ENCODE results near the gene PER1. TPM values are rescaled to one million over a fixed set of nuclear protein-coding genes. Genes with fewer than 3 reads are reported as not detected.
A peak's percentile ranks its signal among the peaks of the same experiment; 100 is the strongest.

Gene PER1
- total and polyA plus RNA-seq, 9 of the 15 experiments (the other 6 are each of a cell fraction or from before 2014, with no cell fraction given): 0.13 to 26.0 (median 3.4) TPM

GRCh38 chr17:8152112-8152775 is at the start of gene PER1 (continued):
- no peak for TF ChIP-seq DIDO1 (tag; IDR thresholded peaks at IDR 0.05; ENCODE audit: low read depth)
- TF ChIP-seq, protein P1, sequence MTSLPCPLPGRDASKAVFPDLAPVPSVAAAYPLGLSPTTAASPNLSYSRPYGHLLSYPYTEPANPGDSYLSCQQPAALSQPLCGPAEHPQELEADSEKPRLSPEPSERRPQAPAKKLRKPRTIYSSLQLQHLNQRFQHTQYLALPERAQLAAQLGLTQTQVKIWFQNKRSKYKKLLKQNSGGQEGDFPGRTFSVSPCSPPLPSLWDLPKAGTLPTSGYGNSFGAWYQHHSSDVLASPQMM (CRISPR knock-in tag; IDR thresholded peaks at IDR 0.05): no peak
- TF ChIP-seq, protein P2, sequence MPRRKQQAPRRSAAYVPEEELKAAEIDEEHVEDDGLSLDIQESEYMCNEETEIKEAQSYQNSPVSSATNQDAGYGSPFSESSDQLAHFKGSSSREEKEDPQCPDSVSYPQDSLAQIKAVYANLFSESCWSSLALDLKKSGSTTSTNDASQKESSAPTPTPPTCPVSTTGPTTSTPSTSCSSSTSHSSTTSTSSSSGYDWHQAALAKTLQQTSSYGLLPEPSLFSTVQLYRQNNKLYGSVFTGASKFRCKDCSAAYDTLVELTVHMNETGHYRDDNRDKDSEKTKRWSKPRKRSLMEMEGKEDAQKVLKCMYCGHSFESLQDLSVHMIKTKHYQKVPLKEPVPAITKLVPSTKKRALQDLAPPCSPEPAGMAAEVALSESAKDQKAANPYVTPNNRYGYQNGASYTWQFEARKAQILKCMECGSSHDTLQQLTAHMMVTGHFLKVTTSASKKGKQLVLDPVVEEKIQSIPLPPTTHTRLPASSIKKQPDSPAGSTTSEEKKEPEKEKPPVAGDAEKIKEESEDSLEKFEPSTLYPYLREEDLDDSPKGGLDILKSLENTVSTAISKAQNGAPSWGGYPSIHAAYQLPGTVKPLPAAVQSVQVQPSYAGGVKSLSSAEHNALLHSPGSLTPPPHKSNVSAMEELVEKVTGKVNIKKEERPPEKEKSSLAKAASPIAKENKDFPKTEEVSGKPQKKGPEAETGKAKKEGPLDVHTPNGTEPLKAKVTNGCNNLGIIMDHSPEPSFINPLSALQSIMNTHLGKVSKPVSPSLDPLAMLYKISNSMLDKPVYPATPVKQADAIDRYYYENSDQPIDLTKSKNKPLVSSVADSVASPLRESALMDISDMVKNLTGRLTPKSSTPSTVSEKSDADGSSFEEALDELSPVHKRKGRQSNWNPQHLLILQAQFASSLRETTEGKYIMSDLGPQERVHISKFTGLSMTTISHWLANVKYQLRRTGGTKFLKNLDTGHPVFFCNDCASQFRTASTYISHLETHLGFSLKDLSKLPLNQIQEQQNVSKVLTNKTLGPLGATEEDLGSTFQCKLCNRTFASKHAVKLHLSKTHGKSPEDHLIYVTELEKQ (CRISPR knock-in tag; IDR thresholded peaks at IDR 0.05): no peak
- TF ChIP-seq AFF4 (CRISPR knock-in tag; IDR thresholded peaks at IDR 0.05): no peak
- no peak for TF ChIP-seq SMAD2 (IDR thresholded peaks at IDR 0.05; ENCODE audit: low read depth, low read length)
- no peak for TF ChIP-seq TCF7L2 (IDR thresholded peaks at IDR 0.05; ENCODE audit: low read depth, low read length)
- no peak for TF ChIP-seq CREB1 (IDR thresholded peaks at IDR 0.05)
- peak; percentile 55; the same call in 1 of the 2 replicates for TF ChIP-seq CREB1 (CRISPR knock-in tag; IDR thresholded peaks at IDR 0.05)
- TF ChIP-seq ZNF3 (CRISPR knock-in tag; IDR thresholded peaks at IDR 0.05): no peak
- TF ChIP-seq NCOA6 (IDR thresholded peaks at IDR 0.05): no peak
- TF ChIP-seq USF1 (CRISPR knock-in tag; IDR thresholded peaks at IDR 0.05): peak; percentile 49; the same call in 1 of the 2 replicates
- no peak for TF ChIP-seq PRMT5 (CRISPR knock-in tag; IDR thresholded peaks at IDR 0.05)
- TF ChIP-seq ELF1 (tag; IDR thresholded peaks at IDR 0.05): no peak
- TF ChIP-seq RCOR1 (IDR thresholded peaks at IDR 0.05; ENCODE audit: borderline replicate concordance in 1 of 2, low read depth in 2 of 2, low read length in 2 of 2): no peak
- TF ChIP-seq ZNF224 (CRISPR knock-in tag; IDR thresholded peaks at IDR 0.05): no peak
- no peak for TF ChIP-seq CBFA2T3 (IDR thresholded peaks at IDR 0.05)
- TF ChIP-seq, protein P3, sequence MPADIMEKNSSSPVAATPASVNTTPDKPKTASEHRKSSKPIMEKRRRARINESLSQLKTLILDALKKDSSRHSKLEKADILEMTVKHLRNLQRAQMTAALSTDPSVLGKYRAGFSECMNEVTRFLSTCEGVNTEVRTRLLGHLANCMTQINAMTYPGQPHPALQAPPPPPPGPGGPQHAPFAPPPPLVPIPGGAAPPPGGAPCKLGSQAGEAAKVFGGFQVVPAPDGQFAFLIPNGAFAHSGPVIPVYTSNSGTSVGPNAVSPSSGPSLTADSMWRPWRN (IDR thresholded peaks at IDR 0.05; ENCODE audit: low read depth): no peak
- TF ChIP-seq ZBTB1 (CRISPR knock-in tag; IDR thresholded peaks at IDR 0.05; ENCODE audit: borderline replicate concordance, low read depth): no peak
- no peak for TF ChIP-seq ZNF445 (CRISPR knock-in tag; IDR thresholded peaks at IDR 0.05; ENCODE audit: low read depth)

Data from K562 (cell line).